K562 treated with DMSO at 1 percent for 48 hours (cell line): ENCODE measurements around the gene AHSA1. TPM values are rescaled to one million over a fixed set of nuclear protein-coding genes. Genes with fewer than 3 reads are reported as not detected.

Source experiments
- total RNA-seq: library from RNA; unstranded; fragments of 300-600 nt; gene quantifications from 2 replicates; pipeline ENCODE4 v1.2.3, GENCODE V29; 2022; ENCODE audit warnings: low replicate concordance; ENCODE audit errors: extremely low read depth

AHSA1 gene
- not detected in 2 replicates for total RNA-seq

GRCh38 chr14:77457522-77458248 lies at the start of gene AHSA1, which contains the start of gene VIPAS39:
TSS of gene AHSA1 (plus strand) at chr14:77458093. CDS start at chr14:77458190, 97 bp downstream.
TSS of gene VIPAS39 (minus strand) at chr14:77457601. CDS start at chr14:77454102, 3,499 bp downstream.

GRCh38 chr14:77423423-77423822 lies 34.5 kb upstream of the AHSA1 start, which contains the start of gene NOXRED1:
TSS of gene NOXRED1 (minus strand) at chr14:77423523. CDS start at chr14:77422889, 634 bp downstream.

GRCh38 chr14:77498120-77498979 lies 40.5 kb downstream of the AHSA1 start, which contains the start of gene ISM2:
TSS of gene ISM2 (minus strand) at chr14:77498816. CDS start at chr14:77498793, 23 bp downstream.

Other genes with a start within 250 kb of the AHSA1 start
- not detected in 2 replicates for gene NGB, start 186.9 kb upstream of the AHSA1 start, total RNA-seq
- gene POMT2, start 137.2 kb upstream of the AHSA1 start, total RNA-seq: not detected in 2 replicates
- gene GSTZ1, start 137.1 kb upstream of the AHSA1 start, total RNA-seq: not detected in 2 replicates
- not detected in 2 replicates for gene TMED8, start 81.0 kb upstream of the AHSA1 start, total RNA-seq
- gene SAMD15, start 80.7 kb upstream of the AHSA1 start, total RNA-seq: not detected in 2 replicates
- gene NOXRED1, start 34.6 kb upstream of the AHSA1 start, total RNA-seq: not detected in 2 replicates
- gene VIPAS39, start 492 bp upstream of the AHSA1 start, total RNA-seq: not detected in 2 replicates
- not detected in 2 replicates for gene ISM2, start 40.7 kb downstream of the AHSA1 start, total RNA-seq
- not detected in 2 replicates for gene SPTLC2, start 158.5 kb downstream of the AHSA1 start, total RNA-seq
- not detected in 2 replicates for gene ALKBH1, start 249.9 kb downstream of the AHSA1 start, total RNA-seq